WTC11 (cell line): ENCODE measurements around the gene LGALSL.

ENCODE experiments used
- CTCF ChIP-seq: fragments of 200-600 bp; IDR thresholded peaks from 2 replicates; pipeline ENCODE4 v1.8.0; 2022; ENCODE audit warnings: antibody characterized with exemption
- NR2C2 ChIP-seq: sonication (generic); formaldehyde crosslinking; IDR thresholded peaks from 2 replicates; pipeline ENCODE4 v1.8.0; 2022; ENCODE audit warnings: mild to moderate bottlenecking, missing genetic modification reagents

- TF ChIP-seq CTCF: no peak
- TF ChIP-seq NR2C2: no peak
Measured at GRCh38 chr2:64424416-64424987, 29.5 kb upstream of the LGALSL start.
